Activated T-helper 1 cell treated with anti-CD3 and anti-CD28 coated beads, Interleukin-12 subunit alpha, Interleukin-12 subunit beta, Interleukin-2, Interleukin-4 antibody, amounts not matched to agents 30 ng/mL and 10 ng/mL and 1 ng/mL, durations not matched to agents 14 hours and 24 hours and 36 hours (primary cell): ENCODE results near the gene PLD2. TPM values are rescaled to one million over a fixed set of nuclear protein-coding genes. Genes with fewer than 3 reads are reported as not detected.

Source experiments
- DNase-seq: peaks from one replicate; pipeline ENCODE4 v3.0.0; 2021; ENCODE audit warnings: low spot score
- H3K27ac Mint-ChIP-seq: one replicate; pipeline ENCODE4 v1.8.0; 2021; ENCODE audit warnings: mild to moderate bottlenecking, mixed read lengths
- H3K27me3 Mint-ChIP-seq: one replicate; pipeline ENCODE4 v1.8.0; 2022; ENCODE audit warnings: mild to moderate bottlenecking, moderate library complexity, mixed read lengths; ENCODE audit not compliant: insufficient read depth
- H3K36me3 Mint-ChIP-seq: one replicate; pipeline ENCODE4 v1.8.0; 2021; ENCODE audit warnings: low read depth, mixed read lengths
- H3K4me1 Mint-ChIP-seq: one replicate; pipeline ENCODE4 v1.8.0; 2021; ENCODE audit warnings: low read depth, mixed read lengths
- H3K4me3 Mint-ChIP-seq: one replicate; pipeline ENCODE4 v1.8.0; 2021; ENCODE audit warnings: mild to moderate bottlenecking, moderate library complexity, mixed read lengths
- H3K9me3 Mint-ChIP-seq: one replicate; pipeline ENCODE4 v1.8.0; 2021; ENCODE audit warnings: mixed read lengths
- intact Hi-C: fragments of 100-400 bp; cut with micrococcal nuclease; formaldehyde crosslinking; loops from one replicate; pipeline ENCODE4 v1.15.1; 2024
- total RNA-seq: library from RNA; stranded (reverse); gene quantifications from 2 replicates; pipeline ENCODE4 v1.2.3, GENCODE V29; 2022

The PLD2 gene
- 16.7 and 22.2 TPM in 2 replicates for total RNA-seq

DNA sequence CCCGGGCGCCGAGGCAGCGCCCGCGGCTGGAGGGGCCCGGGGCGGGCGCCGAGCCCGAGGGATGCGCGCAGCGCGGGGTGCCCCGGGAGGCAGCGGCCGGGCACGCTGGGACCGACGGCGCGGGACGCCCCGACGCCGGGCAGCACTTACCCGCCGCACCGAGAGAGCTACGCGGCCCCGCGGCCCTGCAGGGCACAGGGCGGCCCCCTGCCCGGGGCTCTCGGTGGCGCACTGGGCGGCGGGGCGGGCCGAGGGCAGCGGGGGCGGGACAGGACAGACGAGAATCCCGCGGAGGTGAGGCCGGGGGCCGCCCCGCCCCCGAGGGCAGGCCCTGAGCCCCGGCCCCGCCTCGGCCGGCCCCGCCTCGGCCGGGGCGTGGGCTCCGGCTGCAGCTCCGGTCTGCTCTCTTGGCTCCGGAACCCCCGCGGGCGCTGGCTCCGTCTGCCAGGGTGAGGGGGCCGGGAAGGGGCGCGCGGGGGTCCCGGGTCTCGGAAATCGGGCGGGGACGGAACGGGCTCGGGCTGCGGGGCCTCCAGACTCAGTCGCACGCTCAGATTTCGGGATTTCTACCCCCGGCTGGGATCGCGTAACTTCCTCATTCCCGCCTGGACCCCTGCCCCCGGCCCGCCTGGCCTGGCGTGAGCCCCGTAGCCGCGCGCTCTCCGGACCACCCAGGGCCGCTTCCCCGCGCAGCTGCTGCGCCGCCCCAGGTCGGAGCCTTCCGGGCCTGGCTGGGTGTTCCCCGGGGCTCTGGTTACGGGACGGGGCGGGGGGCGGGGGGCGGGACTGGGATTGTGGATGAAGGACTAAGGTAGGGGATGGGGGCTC is at the start of gene PLD2:
TSS of gene PLD2 (plus strand) at position 376 of the 828 bp plus-strand sequence. CDS start 621 bp downstream, outside the sequence.
- peaks cover 11% of the 10 kb centered on the region for H3K4me1 Mint-ChIP-seq
- H3K36me3 Mint-ChIP-seq, result peaks cover 12% of the 10 kb centered on the region
- peak within 1 kb of the TSS; percentile 82 for H3K4me3 Mint-ChIP-seq
- intact Hi-C loops, result loop anchor here (1.0 to 5.0 kb wide), 6 partner anchors 11 to 250 kb away; partner anchors contain the start of genes ARRB2, MED11, MINK1 and MYBBP1A
- peak within 1 kb of the TSS; percentile 34 for H3K27ac Mint-ChIP-seq
- H3K9me3 Mint-ChIP-seq, result no peaks in the 10 kb centered on the region
- peak; percentile 89 for DNase-seq
- peaks cover 2% of the 10 kb centered on the region for H3K27me3 Mint-ChIP-seq

GRCh38 chr17:4759776-4760236 is 47.1 kb upstream of the PLD2 start:
- Mint-ChIP-seq H3K27me3 (peaks cover 13% of the 10 kb centered on the region), H3K36me3 (no peaks in the 10 kb centered on the region), H3K4me3 (no peak overlapping the region), H3K4me1 (no peaks in the 10 kb centered on the region), H3K27ac (no peak overlapping the region), H3K9me3 (no peaks in the 10 kb centered on the region)
- no peak for DNase-seq
- intact Hi-C loops, result no loop called here

DNA sequence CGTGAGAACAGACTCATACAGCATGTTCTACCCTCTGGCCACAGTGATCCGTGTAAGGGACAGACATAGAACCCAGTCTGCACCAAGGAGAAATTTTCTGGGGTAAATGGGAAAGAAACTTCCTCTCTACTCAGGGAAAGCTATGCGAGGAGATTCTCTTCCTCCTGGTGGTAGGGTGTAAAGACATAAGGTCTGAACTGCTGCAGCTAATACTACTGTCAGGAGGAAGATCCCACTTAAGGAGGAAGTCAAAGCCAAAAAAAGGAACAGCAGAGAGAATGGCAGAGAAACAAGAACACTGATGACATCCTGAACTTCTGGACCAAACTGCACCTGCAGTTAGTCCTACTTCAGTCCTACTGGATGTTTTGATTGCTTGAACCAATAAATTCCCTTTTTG is 42.4 kb upstream of the PLD2 start:
- DNase-seq, result no peak
- Mint-ChIP-seq H3K4me3 (no peak overlapping the region), H3K27me3 (peaks cover 4% of the 10 kb centered on the region), H3K4me1 (no peaks in the 10 kb centered on the region), H3K27ac (no peak overlapping the region), H3K9me3 (no peaks in the 10 kb centered on the region), H3K36me3 (no peaks in the 10 kb centered on the region)
- intact Hi-C loops, result no loop called here

DNA sequence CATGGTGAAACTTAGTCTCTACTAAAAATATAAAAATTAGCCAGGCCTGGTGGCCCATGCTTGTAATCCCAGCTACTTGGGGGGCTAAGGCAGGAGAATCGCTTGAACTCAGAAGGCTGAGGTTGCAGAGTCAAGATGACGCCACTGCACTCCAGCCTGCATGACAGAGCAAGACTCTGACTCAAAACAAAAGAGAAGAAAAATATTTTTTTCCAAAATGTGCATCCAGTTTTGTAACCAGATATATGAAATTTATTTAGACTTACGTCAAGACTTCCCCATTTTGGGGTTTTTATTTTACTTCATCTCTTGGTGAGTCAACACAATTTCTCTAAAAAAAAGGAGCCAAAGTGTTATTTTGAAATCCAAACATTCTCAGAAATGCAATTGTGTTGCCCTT is 40.8 kb upstream of the PLD2 start:
- no peak overlapping the region for H3K4me3 Mint-ChIP-seq
- peaks cover 5% of the 10 kb centered on the region for H3K4me1 Mint-ChIP-seq
- no peak for DNase-seq
- intact Hi-C loops, result no loop called here
- H3K27ac Mint-ChIP-seq, result no peak overlapping the region
- H3K27me3 Mint-ChIP-seq, result peaks cover 7% of the 10 kb centered on the region
- no peaks in the 10 kb centered on the region for H3K36me3 Mint-ChIP-seq
- no peaks in the 10 kb centered on the region for H3K9me3 Mint-ChIP-seq

DNA sequence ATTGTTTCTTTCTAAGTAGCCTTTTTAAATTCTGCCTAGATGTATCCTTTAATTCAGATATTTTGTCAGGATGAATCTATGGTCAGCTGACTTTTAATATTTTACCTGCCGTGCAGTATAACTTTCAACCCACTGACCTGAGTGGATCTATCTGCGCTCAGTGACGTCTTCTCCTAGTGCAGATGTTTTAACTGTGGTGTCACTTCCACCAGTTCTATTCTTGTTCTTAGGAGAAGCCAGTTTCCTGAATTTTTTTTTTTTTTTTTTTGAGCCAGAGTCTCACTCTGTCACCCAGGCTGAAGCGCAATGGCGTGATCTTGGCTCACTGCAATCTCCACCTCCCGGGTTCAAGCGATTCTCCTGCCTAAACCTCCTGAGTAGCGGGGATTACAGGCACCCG is 40.2 kb upstream of the PLD2 start:
- Mint-ChIP-seq H3K36me3 (no peaks in the 10 kb centered on the region), H3K9me3 (no peaks in the 10 kb centered on the region), H3K4me3 (no peak overlapping the region), H3K27me3 (peaks cover 11% of the 10 kb centered on the region), H3K4me1 (peaks cover 10% of the 10 kb centered on the region), H3K27ac (no peak overlapping the region)
- DNase-seq, result no peak
- intact Hi-C loops, result no loop called here

DNA sequence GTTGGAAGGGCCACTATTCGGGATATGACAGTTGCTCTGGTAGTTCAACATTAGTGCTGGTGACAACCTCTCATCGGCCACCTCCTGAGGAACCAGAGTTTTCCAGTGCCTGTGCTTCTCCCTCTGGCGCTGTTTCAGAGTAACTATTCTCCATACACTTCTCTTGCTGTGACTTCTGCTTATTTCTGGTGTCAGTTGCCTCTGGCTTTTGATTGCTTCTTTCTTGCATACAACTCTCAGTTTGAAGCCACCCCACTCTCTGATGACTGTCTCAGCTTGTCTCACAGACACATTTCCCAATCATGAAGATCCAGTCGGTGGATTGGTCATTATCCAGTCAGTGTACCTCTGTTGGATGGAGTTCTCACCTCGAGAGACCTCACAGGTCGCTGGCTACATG is 38.7 kb upstream of the PLD2 start:
- H3K4me3 Mint-ChIP-seq, result no peak overlapping the region

DNA sequence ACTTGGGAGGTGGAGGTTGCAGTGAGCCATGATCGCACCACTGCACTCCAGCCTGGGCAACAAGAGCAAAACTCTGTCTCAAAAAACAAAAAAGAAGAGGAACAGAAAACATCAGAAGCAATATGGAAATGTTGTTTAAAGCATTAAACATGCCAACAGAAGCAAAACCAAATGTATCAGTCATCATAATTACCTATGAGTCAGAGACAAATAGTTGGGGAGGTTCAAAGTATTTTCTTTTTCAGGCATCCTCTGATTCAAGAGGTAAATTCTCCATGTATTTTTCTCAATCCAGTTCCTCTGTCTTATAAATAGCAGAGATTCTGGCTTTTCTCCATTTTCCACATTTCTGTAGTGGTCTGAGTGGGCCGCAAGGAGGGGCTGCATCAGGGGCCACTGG is 37.3 kb upstream of the PLD2 start:
- Mint-ChIP-seq H3K36me3 (no peaks in the 10 kb centered on the region), H3K27me3 (peaks cover 25% of the 10 kb centered on the region), H3K27ac (no peak overlapping the region), H3K9me3 (no peaks in the 10 kb centered on the region), H3K4me1 (peaks cover 13% of the 10 kb centered on the region), H3K4me3 (no peak overlapping the region)
- intact Hi-C loops, result no loop called here
- no peak for DNase-seq

More for the DNA sequence above, 38.7 kb upstream of the PLD2 start:
- intact Hi-C loops, result no loop called here
- DNase-seq, result no peak
- Mint-ChIP-seq H3K36me3 (no peaks in the 10 kb centered on the region), H3K9me3 (no peaks in the 10 kb centered on the region), H3K4me1 (peaks cover 13% of the 10 kb centered on the region), H3K27me3 (peaks cover 15% of the 10 kb centered on the region), H3K27ac (no peak overlapping the region)

DNA sequence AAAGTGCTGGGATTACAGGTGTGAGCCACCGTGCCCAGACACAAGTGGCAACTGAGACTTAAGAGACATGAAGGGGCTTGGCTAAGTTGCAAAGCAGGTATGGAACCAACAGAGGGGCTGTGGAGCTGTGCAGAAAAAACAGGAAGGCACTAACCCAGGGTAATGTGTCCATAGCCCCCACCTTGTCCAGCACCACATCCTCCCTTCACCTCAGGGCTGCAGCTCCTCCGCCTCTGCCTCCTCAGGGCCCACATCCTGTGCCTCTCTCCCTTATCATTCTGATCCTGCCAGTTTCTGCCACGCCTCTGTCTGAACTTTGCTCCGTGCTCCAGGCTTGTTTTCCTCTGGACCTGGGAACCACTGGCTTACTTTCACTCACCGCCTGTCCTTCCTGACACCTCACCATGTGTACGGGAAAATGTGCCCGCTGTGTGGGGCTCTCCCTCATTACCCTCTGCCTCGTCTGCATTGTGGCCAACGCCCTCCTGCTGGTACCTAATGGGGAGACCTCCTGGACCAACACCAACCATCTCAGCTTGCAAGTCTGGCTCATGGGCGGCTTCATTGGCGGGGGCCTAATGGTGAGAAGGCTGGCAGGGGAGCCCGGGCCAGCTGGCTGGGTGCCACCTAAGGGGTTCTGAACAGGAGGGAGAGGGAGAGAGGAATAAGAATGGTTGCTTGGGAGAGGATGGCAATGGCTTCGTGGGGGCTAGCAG is 35.3 kb upstream of the PLD2 start, which contains the start of gene TM4SF5:
TSS of gene TM4SF5 (plus strand) at position 368 of the 716 bp plus-strand sequence. CDS start at position 405, 37 bp downstream.
- Mint-ChIP-seq H3K27ac (no peak within 1 kb of the TSS), H3K4me1 (peaks cover 13% of the 10 kb centered on the region), H3K36me3 (no peaks in the 10 kb centered on the region), H3K9me3 (no peaks in the 10 kb centered on the region), H3K27me3 (peaks cover 25% of the 10 kb centered on the region), H3K4me3 (no peak within 1 kb of the TSS)
- intact Hi-C loops, result no loop called here
- DNase-seq, result no peak

GRCh38 chr17:4772235-4772613 is 34.7 kb upstream of the PLD2 start:
- intact Hi-C loops, result no loop called here
- peaks cover 13% of the 10 kb centered on the region for H3K4me1 Mint-ChIP-seq
- H3K4me3 Mint-ChIP-seq, result no peak overlapping the region
- no peaks in the 10 kb centered on the region for H3K36me3 Mint-ChIP-seq
- DNase-seq, result no peak
- peaks cover 28% of the 10 kb centered on the region for H3K27me3 Mint-ChIP-seq
- no peaks in the 10 kb centered on the region for H3K9me3 Mint-ChIP-seq
- no peak overlapping the region for H3K27ac Mint-ChIP-seq

GRCh38 chr17:4777969-4778760 is 28.8 kb upstream of the PLD2 start:
- no peak for DNase-seq
- Mint-ChIP-seq H3K36me3 (no peaks in the 10 kb centered on the region), H3K4me1 (peaks cover 7% of the 10 kb centered on the region), H3K9me3 (no peaks in the 10 kb centered on the region), H3K27ac (no peak overlapping the region), H3K27me3 (peaks cover 33% of the 10 kb centered on the region), H3K4me3 (no peak overlapping the region)
- intact Hi-C loops, result no loop called here

DNA sequence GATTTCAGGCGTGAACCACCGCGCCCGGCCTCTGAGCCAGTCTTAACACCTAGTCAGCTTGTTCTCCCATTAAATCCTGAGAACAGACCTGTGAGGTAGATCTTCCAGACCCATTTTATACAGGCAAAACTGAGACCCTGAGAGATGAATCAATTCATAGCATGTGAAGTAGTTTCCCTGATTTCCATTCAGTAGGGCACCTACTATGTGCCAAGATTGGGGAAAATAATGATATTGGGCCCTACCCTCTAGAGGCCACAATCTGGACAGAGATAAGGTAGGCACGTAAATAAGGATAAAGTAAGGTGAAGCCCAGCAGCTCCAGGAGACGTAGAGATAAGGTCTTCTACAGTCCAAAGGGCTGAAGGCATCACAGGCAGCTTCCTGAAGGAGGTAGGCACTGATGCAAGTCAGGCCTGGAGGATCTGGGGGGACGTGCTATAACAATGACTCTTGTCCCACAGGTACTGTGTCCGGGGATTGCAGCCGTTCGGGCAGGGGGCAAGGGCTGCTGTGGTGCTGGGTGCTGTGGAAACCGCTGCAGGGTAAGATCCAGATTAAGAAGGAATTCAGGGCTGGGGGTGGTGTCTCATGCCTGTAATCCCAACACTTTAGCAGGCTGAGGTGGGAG is 26.5 kb upstream of the PLD2 start:
- H3K4me3 Mint-ChIP-seq, result no peak overlapping the region
- H3K9me3 Mint-ChIP-seq, result no peaks in the 10 kb centered on the region
- H3K27me3 Mint-ChIP-seq, result peaks cover 42% of the 10 kb centered on the region
- H3K36me3 Mint-ChIP-seq, result no peaks in the 10 kb centered on the region
- no peak overlapping the region for H3K27ac Mint-ChIP-seq
- peaks cover 9% of the 10 kb centered on the region for H3K4me1 Mint-ChIP-seq
- intact Hi-C loops, result no loop called here
- no peak for DNase-seq

DNA sequence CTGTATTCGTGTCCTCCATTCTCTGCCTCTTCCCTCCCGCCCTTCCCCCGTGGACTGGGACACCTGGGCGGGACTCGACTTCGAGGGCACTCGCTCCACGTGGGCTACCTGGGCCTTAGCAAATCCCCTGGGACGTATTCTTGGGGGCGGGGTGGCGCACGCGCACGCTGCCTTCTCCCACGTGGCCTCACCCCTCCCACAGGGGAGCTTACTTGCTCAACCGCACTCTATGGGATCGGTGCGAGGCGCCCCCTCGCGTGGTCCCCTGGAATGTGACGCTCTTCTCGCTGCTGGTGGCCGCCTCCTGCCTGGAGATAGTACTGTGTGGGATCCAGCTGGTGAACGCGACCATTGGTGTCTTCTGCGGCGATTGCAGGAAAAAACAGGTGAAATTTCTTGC is 24.3 kb upstream of the PLD2 start:
- Mint-ChIP-seq H3K27ac (no peak overlapping the region), H3K4me3 (no peak overlapping the region), H3K36me3 (no peaks in the 10 kb centered on the region), H3K4me1 (peaks cover 30% of the 10 kb centered on the region), H3K27me3 (peaks cover 60% of the 10 kb centered on the region), H3K9me3 (no peaks in the 10 kb centered on the region)
- no peak for DNase-seq
- intact Hi-C loops, result no loop called here
